Stimulated activated CD4-positive, alpha-beta T cell treated with anti-CD3 and anti-CD28 coated beads, TNF-alpha, amount 100 ng/mL, for 1 hour (primary cell): ENCODE measurements around the gene RBM44.

ENCODE experiments used
- DNase-seq, 3 donors: peaks; one replicate each; pipeline ENCODE4 v3.0.0-alpha.2; 2020; ENCODE audit warnings: low read depth in 3 of 3, low spot score in 1 of 3

The RBM44 gene

DNA sequence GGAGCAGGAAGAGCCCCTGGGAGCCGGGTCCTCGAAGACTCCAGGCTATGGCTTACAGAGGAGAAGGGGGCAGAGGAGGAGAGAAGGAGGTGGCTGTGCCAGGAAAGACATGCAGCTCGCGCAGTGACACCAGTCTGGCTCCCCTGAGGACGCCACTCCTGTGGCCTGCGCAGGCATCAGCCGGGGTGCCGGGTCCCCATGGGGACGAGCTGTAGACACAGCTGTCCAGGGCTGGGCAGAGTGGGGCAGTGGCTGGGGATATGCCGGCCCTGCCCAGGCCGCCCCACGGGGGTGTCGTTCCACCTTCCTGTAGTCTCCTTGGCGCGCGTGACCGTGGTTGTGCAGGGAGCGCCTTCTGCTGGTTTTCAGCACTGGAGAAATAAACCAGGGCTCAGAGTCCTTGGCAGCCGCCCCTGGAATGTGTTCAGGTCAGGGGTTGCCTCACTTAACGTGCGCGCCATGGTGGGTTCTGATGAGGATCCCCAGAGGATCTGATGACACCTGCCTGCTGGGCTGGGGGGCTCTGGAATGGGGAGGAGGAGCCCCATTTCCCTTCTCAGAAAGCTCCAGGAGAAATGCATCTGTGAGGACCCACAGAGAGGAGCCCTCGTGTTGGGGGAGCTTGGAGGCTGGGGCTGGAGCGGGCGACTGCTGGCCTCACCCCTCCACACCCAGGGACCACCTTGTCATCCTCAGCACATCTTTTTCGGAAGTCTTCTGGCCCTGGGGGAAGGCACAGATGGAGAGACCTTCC is 87.5 kb downstream of the RBM44 start:
- DNase-seq = no peak

GRCh38 chr2:237886685-237887481 is 88.3 kb downstream of the RBM44 start:
- DNase-seq = no peak

GRCh38 chr2:237888389-237888788 is 89.8 kb downstream of the RBM44 start:
- DNase-seq = no peak

GRCh38 chr2:237889016-237889415 is 90.4 kb downstream of the RBM44 start:
- DNase-seq = no peak

- no peak for DNase-seq
These were observed 91.2 kb downstream of the RBM44 start for GRCh38 chr2:237889811-237890210.
